ENCODE data around the gene NID2. TPM values are rescaled to one million over a fixed set of nuclear protein-coding genes. Genes with fewer than 3 reads are reported as not detected.

NID2 gene
- total and polyA plus RNA-seq, 12 donors: 7.2 to 61.3 (median 33.0) TPM

GRCh38 chr14:51979088-51979709 lies 89.7 kb downstream of the NID2 start:
- H3K4me1 ChIP-seq (replicated peaks in 1 of 2): peaks cover 0 to 6% of the 10 kb centered on the region in 2 donors
- intact Hi-C loops (cut with DNase I): no loop called here
- H3K9me3 ChIP-seq (replicated peaks in 1 of 3): no peaks in the 10 kb centered on the region
- no peaks in the 10 kb centered on the region for H3K27me3 ChIP-seq
- H3K27ac ChIP-seq: peak overlapping the region in 3 of 5 donors; percentile 6 to 43 (median 32)
- no peaks in the 10 kb centered on the region for H3K36me3 ChIP-seq (replicated peaks in 1 of 2)
- WGBS, 4 donors: 24 to 25% (median 24%) methylated on average over 17 of the region's 17 CpGs
- H3K4me3 ChIP-seq: no peak overlapping the region
- DNase-seq: peak; percentile 82 to 96 (median 89)
- TF ChIP-seq, protein P1, sequence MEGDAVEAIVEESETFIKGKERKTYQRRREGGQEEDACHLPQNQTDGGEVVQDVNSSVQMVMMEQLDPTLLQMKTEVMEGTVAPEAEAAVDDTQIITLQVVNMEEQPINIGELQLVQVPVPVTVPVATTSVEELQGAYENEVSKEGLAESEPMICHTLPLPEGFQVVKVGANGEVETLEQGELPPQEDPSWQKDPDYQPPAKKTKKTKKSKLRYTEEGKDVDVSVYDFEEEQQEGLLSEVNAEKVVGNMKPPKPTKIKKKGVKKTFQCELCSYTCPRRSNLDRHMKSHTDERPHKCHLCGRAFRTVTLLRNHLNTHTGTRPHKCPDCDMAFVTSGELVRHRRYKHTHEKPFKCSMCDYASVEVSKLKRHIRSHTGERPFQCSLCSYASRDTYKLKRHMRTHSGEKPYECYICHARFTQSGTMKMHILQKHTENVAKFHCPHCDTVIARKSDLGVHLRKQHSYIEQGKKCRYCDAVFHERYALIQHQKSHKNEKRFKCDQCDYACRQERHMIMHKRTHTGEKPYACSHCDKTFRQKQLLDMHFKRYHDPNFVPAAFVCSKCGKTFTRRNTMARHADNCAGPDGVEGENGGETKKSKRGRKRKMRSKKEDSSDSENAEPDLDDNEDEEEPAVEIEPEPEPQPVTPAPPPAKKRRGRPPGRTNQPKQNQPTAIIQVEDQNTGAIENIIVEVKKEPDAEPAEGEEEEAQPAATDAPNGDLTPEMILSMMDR (IDR thresholded peaks at IDR 0.05): peak; percentile 81 to 98 (median 88)
- TF ChIP-seq POLR2A (IDR thresholded peaks at IDR 0.05): no peak

- intact Hi-C loops (cut with DNase I): no loop called here
- H3K27ac ChIP-seq: peak overlapping the region in 3 of 5 donors; percentile 6 to 43 (median 32)
- no peak for TF ChIP-seq POLR2A (IDR thresholded peaks at IDR 0.05)
- TF ChIP-seq, protein P1 (IDR thresholded peaks at IDR 0.05): no peak
Measured at GRCh38 chr14:51978681-51979085, 90.2 kb downstream of the NID2 start.

DNA sequence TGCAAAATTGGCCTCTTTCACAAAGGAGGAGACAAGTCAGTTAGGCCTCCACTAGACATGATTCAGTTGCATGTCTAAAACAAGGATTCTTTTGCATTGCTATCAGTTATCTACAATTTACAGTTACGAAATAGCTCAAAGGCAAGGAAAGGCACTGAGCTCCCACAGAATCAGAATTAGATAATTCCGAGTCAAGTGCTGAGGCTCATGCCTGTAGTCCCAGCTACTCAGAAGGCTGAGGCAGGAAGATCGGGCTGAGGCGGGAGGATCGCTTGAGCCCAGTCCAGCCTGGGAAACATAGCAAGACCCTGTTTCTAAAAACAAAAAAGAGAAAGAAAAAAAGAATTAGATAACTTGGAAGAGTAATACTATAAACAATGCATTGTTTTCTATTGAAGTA lies 91.8 kb downstream of the NID2 start:
- Histone ChIP-seq H3K9me3 (replicated peaks in 1 of 3) (no peaks in the 10 kb centered on the region), H3K4me3 (no peak overlapping the region), H3K36me3 (replicated peaks in 1 of 2) (no peaks in the 10 kb centered on the region), H3K27me3 (no peaks in the 10 kb centered on the region), H3K4me1 (replicated peaks in 1 of 2) (peaks cover 0 to 6% of the 10 kb centered on the region in 2 donors), H3K27ac (no peak overlapping the region)
- DNase-seq: no peak
- 89 to 93% (median 91%) methylated on average over 5 of the region's 5 CpGs for WGBS, 4 donors
- intact Hi-C loops (cut with DNase I): no loop called here
- TF ChIP-seq, protein P1 (IDR thresholded peaks at IDR 0.05): no peak
- TF ChIP-seq POLR2A (IDR thresholded peaks at IDR 0.05): no peak

More at GRCh38 chr14:51978681-51979085, 90.2 kb downstream of the NID2 start:
- no peaks in the 10 kb centered on the region for H3K36me3 ChIP-seq (replicated peaks in 1 of 2)
- WGBS, 4 donors: 17 to 26% (median 22%) methylated on average over 2 of the region's 2 CpGs
- no peaks in the 10 kb centered on the region for H3K27me3 ChIP-seq
- peak in 1 of 7 donors; percentile 38 for DNase-seq
- no peaks in the 10 kb centered on the region for H3K9me3 ChIP-seq (replicated peaks in 1 of 3)
- H3K4me1 ChIP-seq (replicated peaks in 1 of 2): peaks cover 0 to 6% of the 10 kb centered on the region in 2 donors
- no peak overlapping the region for H3K4me3 ChIP-seq

- TF ChIP-seq POLR2A (IDR thresholded peaks at IDR 0.05): no peak
- TF ChIP-seq, protein P1 (IDR thresholded peaks at IDR 0.05): no peak
- Histone ChIP-seq H3K4me3 (no peak overlapping the region), H3K36me3 (replicated peaks in 1 of 2) (no peaks in the 10 kb centered on the region), H3K27ac (no peak overlapping the region), H3K27me3 (no peaks in the 10 kb centered on the region), H3K4me1 (replicated peaks in 1 of 2) (no peaks in the 10 kb centered on the region), H3K9me3 (replicated peaks in 1 of 3) (no peaks in the 10 kb centered on the region)
- intact Hi-C loops (cut with DNase I): no loop called here
- DNase-seq: no peak
- 89 to 94% (median 94%) methylated on average over 7 of the region's 7 CpGs for WGBS, 4 donors
Measured at GRCh38 chr14:51972566-51972965, 96.3 kb downstream of the NID2 start.

Measured in adrenal gland (tissue), 12 donors.